GM18502 (cell line): ENCODE measurements around the gene HCN1.
"Not testable (repeated sequence)": the region's sequence is repeated elsewhere in the genome, so short reads cannot be mapped to it uniquely, and the experiment has no call there.

Source experiments
- ATAC-seq: cut with Tn5 transposase; IDR thresholded peaks from one replicate; pipeline ENCODE4 v1.9.1; 2021; ENCODE audit warnings: mild to moderate bottlenecking; ENCODE audit not compliant: unreplicated experiment, poor library complexity

The HCN1 gene

GRCh38 chr5:45334939-45335338, 361.2 kb downstream of the HCN1 start:
- no peak for ATAC-seq

GRCh38 chr5:45312627-45313026, 383.6 kb downstream of the HCN1 start:
- not testable (repeated sequence) for ATAC-seq

DNA sequence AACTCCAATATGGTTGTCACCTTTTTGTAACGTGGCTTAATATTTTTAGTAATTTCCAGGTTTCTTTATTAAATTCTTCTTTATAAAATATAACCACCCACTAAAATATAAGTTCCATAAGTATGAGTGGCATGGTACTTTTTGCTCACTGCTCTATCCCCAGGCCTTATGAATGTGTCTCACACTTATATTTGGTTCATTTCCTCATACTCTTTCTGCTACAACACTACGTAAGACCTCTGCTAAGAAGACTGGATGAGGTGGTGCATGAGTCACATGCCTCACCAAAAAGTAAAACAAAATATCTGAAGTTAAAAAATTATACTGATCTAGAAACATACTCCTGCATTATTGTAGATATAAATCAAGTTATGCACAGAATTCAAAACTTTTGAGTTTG, 400.9 kb downstream of the HCN1 start:
- no peak for ATAC-seq

DNA sequence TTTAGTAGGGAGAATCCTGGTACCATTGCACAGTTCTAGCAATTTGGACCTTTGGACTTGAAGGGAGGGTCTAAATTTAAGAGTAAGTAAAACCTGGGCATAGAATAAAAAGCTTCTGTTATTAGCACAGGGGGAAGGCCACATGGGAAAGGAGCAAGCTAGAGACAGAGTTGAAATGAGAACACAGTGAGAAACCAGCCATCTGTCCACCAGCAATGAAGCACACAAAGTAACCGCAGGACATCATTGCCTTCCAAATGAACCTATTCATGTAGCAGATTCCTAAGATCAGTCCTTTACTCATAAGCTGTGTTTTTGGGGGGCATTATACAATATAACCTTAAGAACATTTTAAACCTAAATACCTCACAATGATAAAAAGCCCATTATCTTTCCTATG, 407.4 kb downstream of the HCN1 start:
- ATAC-seq = no peak

- ATAC-seq = no peak
Observed at GRCh38 chr5:45284436-45284835, 411.7 kb downstream of the HCN1 start.

DNA sequence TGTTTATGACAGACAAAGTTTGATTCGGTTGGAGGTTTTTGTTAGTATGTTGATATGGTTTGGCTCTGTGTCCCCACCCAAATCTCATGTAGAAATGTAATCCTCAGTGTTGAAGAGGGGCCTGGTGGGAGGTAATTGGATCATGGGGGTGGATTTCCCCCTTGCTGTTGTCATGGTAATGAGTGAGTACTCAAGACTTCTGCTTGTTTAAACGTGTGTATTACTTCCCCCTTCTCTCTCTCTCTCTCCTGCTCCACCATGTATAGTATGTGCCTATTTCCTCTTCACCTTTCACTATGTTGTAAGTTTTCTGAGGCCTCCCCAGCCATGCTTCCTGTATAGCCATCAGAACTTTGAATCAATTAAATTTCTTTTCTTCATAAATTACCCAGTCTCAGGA, 415.1 kb downstream of the HCN1 start:
- no peak for ATAC-seq

DNA sequence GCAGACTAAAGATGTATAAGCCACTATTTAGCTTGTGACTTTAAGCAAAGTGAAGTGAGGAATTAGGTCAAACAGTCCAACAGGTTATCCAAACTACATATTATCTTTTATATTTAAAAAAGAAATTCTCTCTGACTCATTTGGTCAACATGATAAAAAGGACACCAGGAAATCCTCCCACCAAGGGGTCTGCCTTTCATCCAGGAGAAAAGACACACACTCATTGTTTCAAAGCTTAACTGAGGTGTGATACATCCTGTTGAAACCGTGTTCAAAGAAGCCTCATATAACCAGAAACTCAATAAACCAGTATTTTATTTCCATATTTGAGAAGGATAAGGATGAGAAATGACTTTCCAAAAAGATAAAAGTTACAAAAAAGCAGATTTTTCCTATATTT, 417.1 kb downstream of the HCN1 start:
- no peak for ATAC-seq

DNA sequence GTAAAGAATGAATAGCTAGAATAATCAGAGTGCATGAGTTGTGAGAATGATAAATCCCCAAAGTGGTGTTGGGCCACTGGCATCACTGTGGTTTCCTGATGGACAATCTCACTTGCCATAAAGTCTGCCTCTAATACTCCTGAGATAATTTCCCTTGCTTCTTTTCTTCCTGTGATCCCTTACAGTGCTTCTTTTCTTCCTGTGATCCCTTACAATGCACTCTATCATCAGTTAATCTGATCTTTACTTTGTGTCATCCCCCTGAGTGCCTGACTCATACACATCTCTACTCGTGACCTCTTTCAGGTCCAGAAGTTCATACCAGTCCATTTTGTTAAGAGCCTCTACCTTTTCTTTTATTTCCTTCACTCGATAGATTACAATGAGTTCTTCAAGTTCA, 418.3 kb downstream of the HCN1 start:
- no peak for ATAC-seq

DNA sequence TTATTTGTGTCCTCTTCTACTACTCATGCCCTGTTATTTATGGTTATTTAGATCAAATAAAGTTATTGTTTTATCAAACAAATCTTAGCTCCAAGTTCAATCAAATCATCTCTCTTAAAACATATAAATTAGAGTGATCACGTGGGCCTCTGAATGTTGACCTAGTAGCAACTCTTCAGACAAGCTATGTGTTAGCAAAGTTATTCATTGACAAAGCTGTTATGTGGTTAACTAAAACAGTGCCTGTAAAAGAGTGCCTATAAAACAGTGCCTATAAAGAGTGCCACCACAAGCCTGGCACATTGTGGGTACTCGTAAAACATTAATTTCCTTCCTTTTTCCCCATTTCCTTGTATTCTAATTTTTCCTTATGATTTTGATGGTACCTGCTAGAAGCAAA, 421.9 kb downstream of the HCN1 start:
- no peak for ATAC-seq

DNA sequence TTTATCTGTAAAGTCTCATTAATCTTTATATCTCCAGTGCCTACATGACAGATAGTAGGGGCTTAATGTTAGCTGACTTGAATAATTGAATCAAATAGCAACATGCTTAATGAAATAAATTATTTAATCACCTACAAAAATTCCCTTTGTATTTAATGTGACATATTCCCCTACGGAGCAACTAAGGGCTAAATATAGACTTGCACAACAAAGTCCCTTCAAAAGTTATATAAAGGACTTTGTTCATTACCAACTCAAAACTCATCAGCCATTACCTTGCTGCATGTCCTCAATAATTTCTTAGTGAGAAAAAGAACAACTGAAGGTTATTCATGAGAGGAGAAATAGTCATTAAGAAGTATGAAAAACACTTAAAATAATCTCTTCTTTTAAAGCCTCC, 424.6 kb downstream of the HCN1 start:
- ATAC-seq = no peak

- ATAC-seq = no peak
Observed at GRCh38 chr5:45264447-45264846, 431.7 kb downstream of the HCN1 start.

GRCh38 chr5:45262061-45262590, 434.1 kb downstream of the HCN1 start:
- no peak for ATAC-seq

- no peak for ATAC-seq
Observed at GRCh38 chr5:45261125-45261524, 435.1 kb downstream of the HCN1 start.

- no peak for ATAC-seq
Observed at GRCh38 chr5:45260292-45260691, 435.9 kb downstream of the HCN1 start.

GRCh38 chr5:45252978-45253377, 443.2 kb downstream of the HCN1 start:
- no peak for ATAC-seq

- no peak for ATAC-seq
Observed at GRCh38 chr5:45252541-45252940, 443.6 kb downstream of the HCN1 start.

- ATAC-seq = no peak
Observed at GRCh38 chr5:45225571-45226031, 470.6 kb downstream of the HCN1 start.

GRCh38 chr5:45205403-45205961, 490.7 kb downstream of the HCN1 start:
- no peak for ATAC-seq
